Smooth muscle cell (in vitro differentiated cells): ENCODE measurements around the gene OLFML2B. TPM values are rescaled to one million over a fixed set of nuclear protein-coding genes. Genes with fewer than 3 reads are reported as not detected.

Experiments used
- DNase-seq: peaks from one replicate; lab custom pipeline; 2025; ENCODE audit not compliant: unreplicated experiment; lab: John Stamatoyannopoulos, UW
- H2AFZ ChIP-seq: fragments of 200-600 bp; sonication (generic); 2 replicates; pipeline ENCODE4 v1.6.0; 2016; ENCODE audit warnings: antibody characterized with exemption, low read depth, mild to moderate bottlenecking
- H3F3A ChIP-seq: fragments of 200-600 bp; sonication (generic); 2 replicates; pipeline ENCODE4 v1.6.0; 2017; ENCODE audit warnings: antibody characterized with exemption, low read depth
- H3K27ac ChIP-seq: fragments of 200-600 bp; sonication (generic); 2 replicates; pipeline ENCODE4 v1.5.1; 2016; ENCODE audit warnings: low read depth, mild to moderate bottlenecking
- H3K27me3 ChIP-seq: fragments of 200-600 bp; sonication (generic); 2 replicates; pipeline ENCODE4 v1.6.1; 2016; ENCODE audit warnings: low read depth, mild to moderate bottlenecking
- H3K36me3 ChIP-seq: fragments of 200-600 bp; sonication (generic); 2 replicates; pipeline ENCODE4 v1.5.1; 2016; ENCODE audit warnings: low read depth
- H3K4me1 ChIP-seq: fragments of 200-600 bp; sonication (generic); 2 replicates; pipeline ENCODE4 v1.5.1; 2016; ENCODE audit warnings: low read depth
- H3K4me2 ChIP-seq: fragments of 200-600 bp; sonication (generic); 2 replicates; pipeline ENCODE4 v1.6.0; 2016; ENCODE audit warnings: mild to moderate bottlenecking
- H3K4me3 ChIP-seq: fragments of 200-600 bp; sonication (generic); 2 replicates; pipeline ENCODE4 v1.5.1; 2016; ENCODE audit warnings: mild to moderate bottlenecking
- H3K79me2 ChIP-seq: fragments of 200-600 bp; sonication (generic); 2 replicates; pipeline ENCODE4 v1.6.0; 2016; ENCODE audit warnings: low read depth, mild to moderate bottlenecking
- H3K9ac ChIP-seq: fragments of 200-600 bp; sonication (generic); 2 replicates; pipeline ENCODE4 v1.6.0; 2016; ENCODE audit warnings: low read depth
- H3K9me3 ChIP-seq: fragments of 200-600 bp; sonication (generic); replicated peaks from 2 replicates; pipeline ENCODE4 v1.5.1; 2016; ENCODE audit warnings: low read depth
- H4K20me1 ChIP-seq: fragments of 200-600 bp; sonication (generic); 2 replicates; pipeline ENCODE4 v1.6.0; 2016; ENCODE audit warnings: low read depth
- CTCF ChIP-seq: fragments of 200-600 bp; sonication (generic); IDR thresholded peaks from 2 replicates; pipeline ENCODE4 v1.5.1; 2017; ENCODE audit warnings: borderline replicate concordance, mild to moderate bottlenecking, antibody characterized with exemption; ENCODE audit not compliant: insufficient read depth, poor library complexity, severe bottlenecking
- WGBS: methylation state at CpG from one replicate; pipeline ENCODE4 v1.1.7; 2016; ENCODE audit warnings: low lambda C conversion rate; 5-methylcytosine and 5-hydroxymethylcytosine counted together
- polyA plus RNA-seq: library from polyadenylated mRNA; unstranded; fragments of >200 nt; fragmentation: Nextera tagmentation; extraction: Ambion mirVana; gene quantifications from 2 replicates; pipeline ENCODE4 v1.2.1, GENCODE V29; 2016
- total RNA-seq: library from RNA; depleted of rRNA; stranded (reverse); fragments of >200 nt; gene quantifications from 2 replicates; pipeline ENCODE4 v1.2.3, GENCODE V29; 2014

Gene OLFML2B
- total and polyA plus RNA-seq, 2 experiments from 2014 or later = 5.9 to 9.7 TPM

- no peak overlapping the region for H3K4me2 ChIP-seq
- no peaks in the 10 kb centered on the region for H3K9me3 ChIP-seq
- no peak overlapping the region for H3K9ac ChIP-seq
- H2AFZ ChIP-seq = no peak overlapping the region
- no peaks in the 10 kb centered on the region for H3K4me1 ChIP-seq
- no peaks in the 10 kb centered on the region for H3K36me3 ChIP-seq
- no peak for DNase-seq
- no peaks in the 10 kb centered on the region for H3F3A ChIP-seq
- WGBS = 84% methylated on average over 4 of the region's 4 CpGs
- H3K4me3 ChIP-seq = no peak overlapping the region
- H4K20me1 ChIP-seq = no peaks in the 10 kb centered on the region
- no peaks in the 10 kb centered on the region for H3K27me3 ChIP-seq
- H3K79me2 ChIP-seq = no peaks in the 10 kb centered on the region
- H3K27ac ChIP-seq = no peak overlapping the region
- no peak for TF ChIP-seq CTCF
Observed at GRCh38 chr1:161948435-161948834, 75.2 kb downstream of the OLFML2B start.

- Histone ChIP-seq H3K36me3 (no peaks in the 10 kb centered on the region), H3K9me3 (no peaks in the 10 kb centered on the region), H4K20me1 (no peaks in the 10 kb centered on the region), H3K27me3 (no peaks in the 10 kb centered on the region), H3K79me2 (no peaks in the 10 kb centered on the region), H3K4me2 (no peak overlapping the region), H3K27ac (no peak overlapping the region), H3K9ac (no peak overlapping the region), H3F3A (no peaks in the 10 kb centered on the region), H2AFZ (no peak overlapping the region), H3K4me1 (no peaks in the 10 kb centered on the region), H3K4me3 (no peak overlapping the region)
- 90% methylated on average over 5 of the region's 5 CpGs for WGBS
- no peak for TF ChIP-seq CTCF
- no peak for DNase-seq
Observed at GRCh38 chr1:161946071-161946987, 77.3 kb downstream of the OLFML2B start.

GRCh38 chr1:161945306-161946060 lies 78.2 kb downstream of the OLFML2B start:
- Histone ChIP-seq H3K27me3 (no peaks in the 10 kb centered on the region), H3K9me3 (no peaks in the 10 kb centered on the region), H3K9ac (no peak overlapping the region), H3K79me2 (no peaks in the 10 kb centered on the region), H3K4me1 (no peaks in the 10 kb centered on the region), H3K4me2 (no peak overlapping the region), H3K27ac (no peak overlapping the region), H3F3A (no peaks in the 10 kb centered on the region), H3K4me3 (no peak overlapping the region), H2AFZ (no peak overlapping the region), H3K36me3 (no peaks in the 10 kb centered on the region), H4K20me1 (no peaks in the 10 kb centered on the region)
- 87% methylated on average over 3 of the region's 3 CpGs for WGBS
- no peak for DNase-seq
- no peak for TF ChIP-seq CTCF
